Activated CD8-positive, alpha-beta T cell treated with anti-CD3 and anti-CD28 coated beads for 36 hours (primary cell): ENCODE data around the gene PCDH9. TPM values are rescaled to one million over a fixed set of nuclear protein-coding genes. Genes with fewer than 3 reads are reported as not detected.

ENCODE experiments used
- ATAC-seq: fragments of 200-7000 bp; cut with Tn5 transposase; one replicate; pipeline ENCODE4 v1.10.0; 2021; ENCODE audit warnings: mild to moderate bottlenecking, moderate library complexity
- CTCF ChIA-PET: fragments of 350-600 bp; sonication (Branson Sonifier 250); formaldehyde crosslinking; loops from one replicate; lab custom pipeline; 2021; ENCODE audit warnings: antibody characterized with exemption; lab: Charles Lee
- POLR2A ChIA-PET: fragments of 350-600 bp; sonication (Branson Sonifier 250); formaldehyde crosslinking; loops from one replicate; lab custom pipeline; 2021; ENCODE audit warnings: antibody characterized with exemption; lab: Charles Lee
- DNase-seq: peaks from one replicate; pipeline ENCODE4 v3.0.0-alpha.2; 2020
- H3K27ac Mint-ChIP-seq: one replicate; pipeline ENCODE4 v1.8.0; 2021; ENCODE audit warnings: mild to moderate bottlenecking, mixed read lengths
- H3K27me3 Mint-ChIP-seq: one replicate; pipeline ENCODE4 v1.8.0; 2021; ENCODE audit warnings: mixed read lengths
- H3K36me3 Mint-ChIP-seq: one replicate; pipeline ENCODE4 v1.8.0; 2021; ENCODE audit warnings: low read depth, mixed read lengths
- H3K4me1 Mint-ChIP-seq: one replicate; pipeline ENCODE4 v1.8.0; 2021; ENCODE audit warnings: low read depth, mixed read lengths
- H3K4me3 Mint-ChIP-seq: one replicate; pipeline ENCODE4 v1.8.0; 2021; ENCODE audit warnings: mild to moderate bottlenecking, moderate library complexity, mixed read lengths
- H3K9me3 Mint-ChIP-seq: one replicate; pipeline ENCODE4 v1.8.0; 2021; ENCODE audit warnings: mixed read lengths
- intact Hi-C: fragments of 100-400 bp; cut with micrococcal nuclease; formaldehyde crosslinking; loops from one replicate; pipeline ENCODE4 v1.10.0; 2022
- total RNA-seq, 2 experiments: library from RNA; stranded (reverse); gene quantifications; one replicate each; pipeline ENCODE4 v1.2.3, GENCODE V29; 2021
- TF ChIP-seq, protein P1 (sequence below): fragments of 200-600 bp; IDR thresholded peaks from one replicate; pipeline ENCODE4 v1.8.0; 2022; ENCODE audit warnings: antibody characterized with exemption, mild to moderate bottlenecking

Gene PCDH9
- total RNA-seq, 2 experiments from 2014 or later: 0.04 to 0.14 TPM

DNA sequence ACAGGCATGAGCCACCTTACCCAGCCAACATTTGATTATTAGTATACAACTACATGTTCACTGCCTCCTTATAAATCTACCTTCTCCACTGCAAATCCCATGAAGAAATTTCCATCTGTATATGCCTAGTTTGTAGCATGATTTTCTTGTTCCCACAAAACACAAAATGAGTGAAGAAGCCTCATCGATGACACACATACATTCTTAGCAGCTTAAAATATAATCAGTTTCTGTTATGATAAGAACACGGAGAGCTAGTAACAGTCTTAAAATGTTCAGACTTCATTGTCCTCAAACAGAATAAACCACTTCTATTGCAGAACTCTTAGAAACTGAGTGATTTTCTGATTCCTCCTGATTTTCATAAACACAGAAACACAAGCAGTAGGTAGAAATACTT, 740.5 kb downstream of the PCDH9 start:
- no peaks in the 10 kb centered on the region for H3K36me3 Mint-ChIP-seq
- POLR2A ChIA-PET: no interaction called here
- TF ChIP-seq, protein P1, sequence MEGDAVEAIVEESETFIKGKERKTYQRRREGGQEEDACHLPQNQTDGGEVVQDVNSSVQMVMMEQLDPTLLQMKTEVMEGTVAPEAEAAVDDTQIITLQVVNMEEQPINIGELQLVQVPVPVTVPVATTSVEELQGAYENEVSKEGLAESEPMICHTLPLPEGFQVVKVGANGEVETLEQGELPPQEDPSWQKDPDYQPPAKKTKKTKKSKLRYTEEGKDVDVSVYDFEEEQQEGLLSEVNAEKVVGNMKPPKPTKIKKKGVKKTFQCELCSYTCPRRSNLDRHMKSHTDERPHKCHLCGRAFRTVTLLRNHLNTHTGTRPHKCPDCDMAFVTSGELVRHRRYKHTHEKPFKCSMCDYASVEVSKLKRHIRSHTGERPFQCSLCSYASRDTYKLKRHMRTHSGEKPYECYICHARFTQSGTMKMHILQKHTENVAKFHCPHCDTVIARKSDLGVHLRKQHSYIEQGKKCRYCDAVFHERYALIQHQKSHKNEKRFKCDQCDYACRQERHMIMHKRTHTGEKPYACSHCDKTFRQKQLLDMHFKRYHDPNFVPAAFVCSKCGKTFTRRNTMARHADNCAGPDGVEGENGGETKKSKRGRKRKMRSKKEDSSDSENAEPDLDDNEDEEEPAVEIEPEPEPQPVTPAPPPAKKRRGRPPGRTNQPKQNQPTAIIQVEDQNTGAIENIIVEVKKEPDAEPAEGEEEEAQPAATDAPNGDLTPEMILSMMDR: no peak
- no peaks in the 10 kb centered on the region for H3K9me3 Mint-ChIP-seq
- DNase-seq (no peak), ATAC-seq (no peak)
- no peaks in the 10 kb centered on the region for H3K27me3 Mint-ChIP-seq
- no peak overlapping the region for H3K4me3 Mint-ChIP-seq
- intact Hi-C loops: no loop called here
- CTCF ChIA-PET: no interaction called here
- H3K27ac Mint-ChIP-seq: no peak overlapping the region
- H3K4me1 Mint-ChIP-seq: no peaks in the 10 kb centered on the region

DNA sequence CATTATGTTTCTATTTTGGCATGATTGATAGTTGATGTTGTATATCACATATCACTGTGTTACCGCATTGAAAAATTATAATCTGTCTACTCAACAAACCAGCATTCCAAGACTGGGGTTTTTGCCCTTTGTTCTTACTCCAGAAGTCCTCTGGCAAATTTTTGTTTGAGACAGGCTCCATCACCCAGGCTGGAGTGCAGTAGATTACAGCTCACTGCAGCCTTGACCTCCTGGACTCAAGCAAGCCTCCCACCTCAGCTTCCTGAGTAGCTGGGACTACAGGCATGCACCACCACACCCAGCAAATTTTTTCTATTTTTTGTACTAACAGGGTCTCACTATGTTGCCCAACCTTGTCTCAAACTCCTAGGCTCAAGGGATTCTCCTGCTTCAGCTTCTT, 741.0 kb downstream of the PCDH9 start:
- TF ChIP-seq, protein P1: no peak
- DNase-seq (no peak), ATAC-seq (no peak)
- no peaks in the 10 kb centered on the region for H3K36me3 Mint-ChIP-seq
- intact Hi-C loops: no loop called here
- no peaks in the 10 kb centered on the region for H3K9me3 Mint-ChIP-seq
- H3K4me3 Mint-ChIP-seq: no peak overlapping the region
- POLR2A ChIA-PET: no interaction called here
- no peak overlapping the region for H3K27ac Mint-ChIP-seq
- H3K4me1 Mint-ChIP-seq: no peaks in the 10 kb centered on the region
- CTCF ChIA-PET: no interaction called here
- no peaks in the 10 kb centered on the region for H3K27me3 Mint-ChIP-seq

DNA sequence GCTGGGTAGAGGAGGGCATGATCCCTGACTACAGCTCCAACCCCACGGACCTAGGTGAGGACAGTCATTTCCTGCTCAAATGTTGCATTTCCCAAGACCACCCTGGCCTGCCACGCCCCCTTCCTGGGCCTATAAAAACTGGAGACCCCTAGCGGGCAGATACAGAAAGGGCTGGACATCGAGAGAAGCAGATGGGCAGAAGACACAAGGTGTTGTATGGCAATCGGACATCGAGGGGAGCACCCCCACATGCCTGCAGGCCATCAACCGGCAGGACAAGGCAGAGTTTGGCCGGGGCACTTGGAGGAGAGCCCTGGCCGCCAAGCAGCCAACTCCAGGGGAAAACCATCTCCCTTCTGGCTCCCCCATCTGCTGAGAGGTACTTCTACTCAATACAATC, 746.4 kb downstream of the PCDH9 start:
- Mint-ChIP-seq H3K4me1 (no peaks in the 10 kb centered on the region), H3K27me3 (no peaks in the 10 kb centered on the region), H3K9me3 (no peaks in the 10 kb centered on the region), H3K36me3 (no peaks in the 10 kb centered on the region), H3K27ac (no peak overlapping the region), H3K4me3 (no peak overlapping the region)
- ChIA-PET POLR2A (no interaction called here), CTCF (no interaction called here)
- TF ChIP-seq, protein P1: no peak
- intact Hi-C loops: no loop called here
- ATAC-seq: no peak
- no peak for DNase-seq

DNA sequence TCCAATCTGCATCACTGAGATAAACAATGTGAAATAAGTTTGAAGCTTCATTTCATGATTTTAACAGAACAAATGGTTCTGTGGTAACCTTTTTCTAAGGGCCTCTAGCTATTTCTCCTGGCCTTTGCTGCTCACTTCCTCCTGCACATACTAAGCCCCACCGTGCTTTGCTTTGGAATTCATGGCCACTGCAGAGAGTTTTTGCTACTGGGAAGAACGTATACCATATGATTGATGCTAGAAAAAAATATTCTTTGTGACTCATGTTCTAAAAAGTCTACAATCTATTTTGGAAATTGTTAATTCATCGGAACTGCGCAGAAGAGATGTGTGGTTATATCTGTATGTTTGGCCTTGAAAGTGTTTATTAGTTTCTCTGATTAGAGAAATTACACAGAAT, 747.3 kb downstream of the PCDH9 start:
- no peak for DNase-seq
- Mint-ChIP-seq H3K27ac (no peak overlapping the region), H3K9me3 (no peaks in the 10 kb centered on the region), H3K4me3 (no peak overlapping the region), H3K36me3 (no peaks in the 10 kb centered on the region), H3K27me3 (no peaks in the 10 kb centered on the region), H3K4me1 (no peaks in the 10 kb centered on the region)
- no peak for ATAC-seq
- intact Hi-C loops: no loop called here
- POLR2A ChIA-PET: no interaction called here
- CTCF ChIA-PET: no interaction called here
- TF ChIP-seq, protein P1: no peak

DNA sequence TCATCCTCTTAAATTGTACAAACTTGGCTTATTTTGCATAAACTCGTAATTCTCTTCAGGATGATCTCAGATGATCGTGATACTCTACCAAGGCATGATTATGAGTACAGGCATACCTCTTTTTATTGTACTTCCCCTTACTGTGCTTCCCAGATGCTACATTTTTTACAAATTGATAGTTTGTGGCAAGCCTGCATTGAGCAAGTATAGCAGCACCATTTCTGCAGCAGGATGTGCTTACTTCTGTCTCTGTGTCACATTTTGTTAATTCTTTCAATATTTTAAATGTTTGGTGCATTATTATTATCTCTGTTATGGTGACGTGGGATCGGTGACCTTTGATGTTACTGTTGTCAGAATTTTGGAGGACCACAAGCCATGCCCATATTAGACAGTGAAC, 752.3 kb downstream of the PCDH9 start:
- ATAC-seq (no peak), DNase-seq (no peak)
- no peaks in the 10 kb centered on the region for H3K9me3 Mint-ChIP-seq
- H3K27ac Mint-ChIP-seq: no peak overlapping the region
- H3K4me3 Mint-ChIP-seq: no peak overlapping the region
- intact Hi-C loops: no loop called here
- TF ChIP-seq, protein P1: no peak
- no peaks in the 10 kb centered on the region for H3K27me3 Mint-ChIP-seq
- no peaks in the 10 kb centered on the region for H3K4me1 Mint-ChIP-seq
- POLR2A ChIA-PET: no interaction called here
- no peaks in the 10 kb centered on the region for H3K36me3 Mint-ChIP-seq
- CTCF ChIA-PET: no interaction called here
